Common myeloid progenitor, CD34-positive (primary cell): Measurements from ENCODE around the gene SMIM38.

Source experiments
- CTCF ChIA-PET: fragments of 350-600 bp; sonication (Branson Sonifier 250); formaldehyde crosslinking; loops from one replicate; lab custom pipeline; 2021; ENCODE audit warnings: antibody characterized with exemption; lab: Charles Lee
- POLR2A ChIA-PET: fragments of 350-600 bp; sonication (Branson Sonifier 250); formaldehyde crosslinking; loops from one replicate; lab custom pipeline; 2021; ENCODE audit warnings: antibody characterized with exemption; lab: Charles Lee
- DNase-seq, 3 donors: peaks; one replicate each; pipeline versions ENCODE4 v3.0.0 to v3.0.0-alpha.2; 2013
- H3K27ac ChIP-seq, 2 experiments: 1 replicate in 1 of 2; 2 replicates in 1 of 2; pipeline ENCODE4 v1.7.0; 2013; ENCODE audit warnings: inconsistent platforms in 2 of 2, low read length in 2 of 2, mild to moderate bottlenecking in 2 of 2, low read depth in 1 of 2, moderate library complexity in 1 of 2; ENCODE audit not compliant: severe bottlenecking in 2 of 2, insufficient read depth in 1 of 2, poor library complexity in 1 of 2
- H3K27me3 ChIP-seq, 5 experiments: replicated peaks in 2 of 5; 1 replicate in 3 of 5; 2 replicates in 2 of 5; pipeline versions ENCODE4 v1.6.1 to v1.7.0; 2013; ENCODE audit warnings: low read length in 4 of 5, mild to moderate bottlenecking in 2 of 5, moderate library complexity in 2 of 5, inconsistent platforms in 1 of 5; ENCODE audit not compliant: insufficient read depth in 5 of 5, control insufficient read depth in 4 of 5
- H3K36me3 ChIP-seq, 4 experiments: 1 replicate in 2 of 4; 2 replicates in 2 of 4; pipeline versions ENCODE4 v1.6.1 to v1.7.0; 2013; ENCODE audit warnings: low read length in 3 of 4, control low read depth in 1 of 4, mild to moderate bottlenecking in 1 of 4; ENCODE audit not compliant: control insufficient read depth in 4 of 4, insufficient read depth in 4 of 4
- H3K4me1 ChIP-seq, 4 experiments: 1 replicate in 3 of 4; 2 replicates in 1 of 4; pipeline versions ENCODE4 v1.6.1 to v1.7.1; 2013; ENCODE audit warnings: low read length in 3 of 4, mild to moderate bottlenecking in 3 of 4, control low read depth in 1 of 4, inconsistent platforms in 1 of 4, moderate library complexity in 1 of 4; ENCODE audit not compliant: control insufficient read depth in 4 of 4, insufficient read depth in 4 of 4; ENCODE audit errors: control extremely low read depth in 1 of 4
- H3K4me3 ChIP-seq, 7 experiments: 1 replicate in 4 of 7; 2 replicates in 3 of 7; pipeline versions ENCODE4 v1.5.1 to v1.7.0; 2013; ENCODE audit warnings: mild to moderate bottlenecking in 7 of 7, low read length in 6 of 7, moderate library complexity in 6 of 7, inconsistent platforms in 2 of 7, low read depth in 2 of 7, control low read depth in 1 of 7; ENCODE audit not compliant: insufficient read depth in 4 of 7, control insufficient read depth in 1 of 7; ENCODE audit errors: extremely low read depth in 1 of 7
- H3K9me3 ChIP-seq, 5 experiments: 1 replicate in 4 of 5; 2 replicates in 1 of 5; pipeline versions ENCODE4 v1.6.1 to v1.7.1; 2013; ENCODE audit warnings: low read length in 4 of 5, mild to moderate bottlenecking in 2 of 5, inconsistent platforms in 1 of 5, low read depth in 1 of 5, moderate library complexity in 1 of 5; ENCODE audit not compliant: control insufficient read depth in 4 of 5, insufficient read depth in 2 of 5; ENCODE audit errors: control extremely low read depth in 1 of 5
- WGBS: methylation state at CpG from one replicate; pipeline ENCODE4 v1.1.5; 2013; ENCODE audit not compliant: insufficient coverage; 5-methylcytosine and 5-hydroxymethylcytosine counted together

Gene SMIM38

GRCh38 chr11:69164824-69165223 is 9.1 kb downstream of the SMIM38 start:
- 88% methylated on average over 10 of the region's 10 CpGs for WGBS

DNA sequence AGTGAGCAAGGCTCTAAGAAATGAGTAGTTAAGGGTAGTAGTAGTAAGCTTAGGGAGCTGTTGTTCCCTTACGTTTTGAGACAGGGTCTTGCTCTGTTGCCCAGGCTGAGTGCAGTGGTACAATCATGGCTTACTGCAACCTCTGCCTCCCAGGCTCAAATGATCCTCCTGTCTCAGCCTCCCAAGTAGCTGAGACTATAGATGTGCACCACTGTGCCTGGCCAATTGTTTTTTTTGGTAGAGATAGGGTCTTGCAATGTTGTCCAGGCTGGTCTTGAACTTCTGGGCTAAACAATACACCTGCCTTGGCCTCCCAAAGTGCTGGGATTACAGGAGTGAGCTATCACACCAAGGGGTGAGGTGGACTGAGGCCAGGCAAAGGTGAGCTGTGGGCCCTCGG is 10.0 kb downstream of the SMIM38 start:
- Histone ChIP-seq H3K36me3 (no peaks in the 10 kb centered on the region), H3K9me3 (peaks cover 0 to 21% (median 9%) of the 10 kb centered on the region in 5 experiments), H3K27me3 (peaks cover 0 to 6% (median 0%) of the 10 kb centered on the region in 5 experiments), H3K4me1 (peaks cover 0 to 13% (median 11%) of the 10 kb centered on the region in 4 experiments), H3K27ac (no peak overlapping the region), H3K4me3 (no peak overlapping the region)
- no peak for DNase-seq
- ChIA-PET CTCF (interaction anchor here (1.0 kb wide), 2 partner anchors 10 to 477 kb away, joined by 3 to 4 read pairs; partner anchors contain the start of gene SMIM38), POLR2A (no interaction called here)
- WGBS: 100% methylated on average over 1 of the region's 2 CpGs

More at GRCh38 chr11:69164824-69165223, 9.1 kb downstream of the SMIM38 start:
- POLR2A ChIA-PET: no interaction called here
- peaks cover 0 to 21% (median 9%) of the 10 kb centered on the region in 5 experiments for H3K9me3 ChIP-seq
- H3K27me3 ChIP-seq: peaks cover 0 to 6% (median 0%) of the 10 kb centered on the region in 5 experiments
- CTCF ChIA-PET: no interaction called here
- H3K36me3 ChIP-seq: no peaks in the 10 kb centered on the region
- H3K4me3 ChIP-seq: no peak overlapping the region
- H3K27ac ChIP-seq: no peak overlapping the region
- no peak for DNase-seq
- peaks cover 0 to 13% (median 11%) of the 10 kb centered on the region in 4 experiments for H3K4me1 ChIP-seq

- 37% methylated on average over 12 of the region's 21 CpGs for WGBS
- no peaks in the 10 kb centered on the region for H3K36me3 ChIP-seq
- peak overlapping the region in 1 of 7 experiments; percentile 10 for H3K4me3 ChIP-seq
- H3K27me3 ChIP-seq: peaks cover 0 to 6% (median 0%) of the 10 kb centered on the region in 5 experiments
- peak; percentile 59 to 91 (median 88) for DNase-seq
- POLR2A ChIA-PET: interaction anchor here (0.6 kb wide), 1 partner anchor 76 kb away, joined by 3 read pairs; no protein-coding TSS in a partner anchor
- H3K9me3 ChIP-seq: peaks cover 0 to 21% (median 9%) of the 10 kb centered on the region in 5 experiments
- H3K27ac ChIP-seq: no peak overlapping the region
- CTCF ChIA-PET: interaction anchor here (1.0 kb wide), 2 partner anchors 11 to 477 kb away, joined by 3 to 4 read pairs; partner anchors contain the start of gene SMIM38
- H3K4me1 ChIP-seq: peaks cover 0 to 13% (median 11%) of the 10 kb centered on the region in 4 experiments
Observed at GRCh38 chr11:69166218-69167115, 10.7 kb downstream of the SMIM38 start.

- ChIA-PET CTCF (interaction anchor here (1.0 kb wide), 1 partner anchor 11 kb away, joined by 4 read pairs; the partner anchor contains the start of gene SMIM38), POLR2A (interaction anchor here (0.6 kb wide), 1 partner anchor 75 kb away, joined by 3 read pairs; no protein-coding TSS in a partner anchor)
- H3K27me3 ChIP-seq: peaks cover 0 to 6% (median 0%) of the 10 kb centered on the region in 5 experiments
- no peak overlapping the region for H3K4me3 ChIP-seq
- H3K27ac ChIP-seq: no peak overlapping the region
- peaks cover 0 to 13% (median 11%) of the 10 kb centered on the region in 4 experiments for H3K4me1 ChIP-seq
- WGBS: 94% methylated on average over 9 of the region's 10 CpGs
- H3K36me3 ChIP-seq: no peaks in the 10 kb centered on the region
- DNase-seq: no peak
- peaks cover 0 to 21% (median 9%) of the 10 kb centered on the region in 5 experiments for H3K9me3 ChIP-seq
Observed at GRCh38 chr11:69167130-69167915, 11.6 kb downstream of the SMIM38 start.

DNA sequence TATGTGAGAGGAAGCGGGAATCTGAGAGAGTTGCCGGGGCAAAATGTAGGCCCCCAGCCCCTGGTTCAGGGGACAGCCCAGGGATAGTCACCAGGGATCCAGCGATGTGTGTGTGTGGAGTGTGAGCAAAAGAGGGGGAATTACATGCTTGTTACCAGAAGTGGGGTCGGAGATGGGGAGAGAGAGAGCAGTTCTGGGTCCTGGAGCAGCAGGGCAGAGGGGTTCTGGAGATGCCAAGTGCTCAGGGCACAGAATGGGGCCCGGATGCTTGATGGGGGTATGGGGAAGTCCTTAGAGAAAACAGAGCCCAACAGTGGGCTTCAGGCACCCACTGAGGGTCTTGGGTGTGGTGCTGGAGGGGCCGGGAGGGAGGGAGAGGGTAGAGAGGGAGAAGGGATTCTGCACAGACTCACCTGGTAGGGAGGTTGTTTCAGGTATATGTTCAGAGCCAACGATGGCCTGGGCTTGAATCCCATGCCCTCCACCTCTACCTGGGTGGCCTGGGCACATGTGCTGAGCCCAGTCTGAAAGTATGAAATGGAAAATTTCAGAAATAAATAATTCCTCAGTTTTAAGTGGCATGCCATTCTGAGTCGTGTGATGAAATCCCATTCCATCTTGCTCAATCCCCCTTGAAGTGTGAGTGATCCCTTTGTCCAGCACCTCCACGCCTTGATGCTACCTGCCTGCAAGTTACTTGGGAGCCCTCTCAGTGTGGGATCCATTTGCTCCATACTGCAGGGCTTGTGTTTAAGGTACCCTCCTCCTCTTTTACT is 12.4 kb downstream of the SMIM38 start:
- Histone ChIP-seq H3K27me3 (peaks cover 0 to 6% (median 0%) of the 10 kb centered on the region in 5 experiments), H3K27ac (no peak overlapping the region), H3K4me3 (no peak overlapping the region), H3K9me3 (peaks cover 0 to 14% (median 9%) of the 10 kb centered on the region in 5 experiments), H3K4me1 (peaks cover 0 to 13% (median 11%) of the 10 kb centered on the region in 4 experiments), H3K36me3 (no peaks in the 10 kb centered on the region)
- ChIA-PET POLR2A (no interaction called here), CTCF (no interaction called here)
- DNase-seq: no peak
- 83% methylated on average over 7 of the region's 9 CpGs for WGBS

DNA sequence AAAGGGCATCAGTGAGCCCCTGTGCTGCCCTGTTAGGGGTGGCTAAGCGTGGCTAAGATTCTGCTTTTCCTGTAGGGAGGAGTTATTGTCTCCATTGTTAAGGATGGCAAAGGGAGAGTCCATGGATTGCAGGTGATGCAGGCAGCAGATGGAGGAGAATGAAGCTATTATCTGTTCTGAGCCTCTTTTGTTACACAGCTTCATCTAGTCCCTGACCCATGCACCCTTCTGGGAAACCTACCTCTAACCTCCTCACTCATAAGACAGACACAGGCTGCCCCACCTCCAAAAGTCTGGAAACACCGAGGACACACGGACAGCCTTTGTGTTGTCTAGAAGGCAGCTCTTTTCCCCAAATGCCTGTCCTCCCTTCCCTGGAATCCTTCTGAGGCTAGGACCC is 13.7 kb downstream of the SMIM38 start:
- ChIA-PET POLR2A (no interaction called here), CTCF (no interaction called here)
- H3K9me3 ChIP-seq: peaks cover 0 to 4% (median 3%) of the 10 kb centered on the region in 5 experiments
- H3K27me3 ChIP-seq: peaks cover 0 to 6% (median 0%) of the 10 kb centered on the region in 5 experiments
- H3K4me3 ChIP-seq: no peak overlapping the region
- DNase-seq: no peak
- H3K4me1 ChIP-seq: peaks cover 0 to 13% (median 11%) of the 10 kb centered on the region in 4 experiments
- H3K27ac ChIP-seq: no peak overlapping the region
- no peaks in the 10 kb centered on the region for H3K36me3 ChIP-seq
- WGBS: 100% methylated on average over 3 of the region's 3 CpGs
